Left forelimb (tissue), 1 donor: ENCODE results near the gene FAM227B.
"Not testable (repeated sequence)": the region's sequence is repeated elsewhere in the genome, so short reads cannot be mapped to it uniquely, and the experiment has no call there.

Source experiments
- DNase-seq: peaks from one replicate; pipeline ENCODE4 v3.0.0-alpha.2; 2018; ENCODE audit warnings: low spot score

Gene FAM227B, protein sequence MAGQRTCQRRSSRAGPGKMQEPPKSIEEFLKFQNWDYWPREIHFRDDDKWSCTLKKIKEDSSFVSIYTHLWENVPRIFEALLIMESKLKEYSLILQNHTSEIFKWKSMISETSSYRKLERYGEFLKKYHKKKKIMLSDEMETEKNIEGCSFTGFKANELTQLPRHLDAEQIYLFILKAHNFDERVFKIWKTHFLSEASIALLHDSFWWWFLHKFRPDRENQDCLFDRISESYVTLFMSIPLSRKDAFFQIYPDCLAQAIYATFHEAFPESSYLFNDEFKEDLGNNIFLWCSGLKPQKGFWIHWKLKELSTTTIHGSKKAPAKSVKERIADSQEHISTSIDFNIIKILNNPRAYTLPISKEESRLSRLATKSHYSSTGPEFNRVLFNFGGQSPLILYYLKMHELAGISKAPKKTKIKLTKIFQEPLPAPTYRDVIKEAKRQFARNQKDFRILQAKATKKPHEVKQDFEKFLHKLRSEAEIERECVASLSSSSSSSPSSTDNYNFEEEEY

GRCh38 chr15:49620658-49621368 is at the start of gene FAM227B, which contains the start of gene DTWD1:
Gene FAM227B, minus strand, starts transcription at chr15:49620818. Its CDS starts 5,647 bp downstream, at chr15:49615171.
Gene DTWD1, plus strand, starts transcription at chr15:49621048. Its CDS starts 4,120 bp downstream, at chr15:49625168.
- DNase-seq = peak; percentile 98

DNA sequence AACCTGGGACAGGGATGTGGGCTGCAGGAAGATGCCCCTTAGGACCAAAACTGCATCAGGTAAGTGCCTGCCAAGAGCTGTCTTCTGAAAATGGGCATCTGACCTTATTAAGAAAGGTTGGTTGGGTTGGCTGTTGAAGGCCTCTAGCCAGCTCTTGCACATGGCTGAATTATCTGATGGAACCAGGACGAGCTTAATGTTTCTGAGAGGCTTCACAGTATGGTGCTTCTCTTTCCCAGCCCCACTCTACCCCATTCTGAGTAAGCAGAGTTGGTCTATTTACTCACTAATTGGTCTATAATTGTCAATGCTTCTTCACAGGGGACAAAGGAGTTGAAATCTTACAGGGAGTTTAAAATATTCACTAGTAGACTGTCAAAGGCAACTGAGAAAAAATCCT is 48.7 kb upstream of the FAM227B start:
- DNase-seq = no peak

- not testable (repeated sequence) for DNase-seq
Measured at GRCh38 chr15:49666486-49666885, 45.9 kb upstream of the FAM227B start.

- no peak for DNase-seq
Measured at GRCh38 chr15:49664716-49665115, 44.1 kb upstream of the FAM227B start.

DNA sequence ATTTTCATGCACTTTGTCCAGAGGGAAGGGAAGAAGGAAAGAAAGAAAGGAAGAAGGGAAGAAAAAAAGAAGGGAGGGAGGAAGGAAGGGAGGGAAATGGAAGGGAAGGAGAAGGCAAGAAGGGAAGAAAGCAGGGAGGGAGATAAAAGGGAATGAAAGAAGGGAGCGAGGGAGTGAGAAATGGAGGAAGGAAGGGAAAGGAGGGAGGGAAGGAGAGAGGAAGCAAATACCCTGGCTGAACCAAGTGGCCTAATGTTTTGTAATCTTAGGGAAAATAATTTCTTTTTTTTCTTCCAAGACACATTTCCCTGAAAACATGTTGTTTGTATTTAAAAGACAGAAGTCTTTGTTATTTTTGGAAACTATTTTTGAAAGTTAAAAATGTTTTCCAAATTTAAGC is 36.1 kb upstream of the FAM227B start:
- no peak for DNase-seq

GRCh38 chr15:49652922-49653321 is 32.3 kb upstream of the FAM227B start:
- DNase-seq = no peak

GRCh38 chr15:49650676-49651075 is 30.1 kb upstream of the FAM227B start:
- DNase-seq = no peak

DNA sequence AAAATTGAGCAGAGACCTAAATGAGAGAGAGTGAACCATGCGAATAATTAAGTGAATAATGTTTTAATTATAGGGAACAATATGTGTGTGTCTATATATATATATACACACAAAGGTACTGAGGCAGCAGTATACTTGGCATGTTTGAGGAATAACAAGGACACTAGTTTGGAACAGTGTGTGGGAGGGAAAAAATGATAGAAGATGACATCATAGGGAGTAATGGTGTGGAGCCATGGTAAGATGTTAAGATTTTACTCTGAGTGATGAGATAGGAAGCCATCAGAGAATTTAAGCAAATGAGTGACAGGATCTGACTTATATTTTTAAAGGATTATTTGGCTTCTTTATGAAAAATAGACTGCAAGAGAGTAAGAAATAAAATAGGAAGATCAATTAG is 29.4 kb upstream of the FAM227B start:
- no peak for DNase-seq

GRCh38 chr15:49646891-49647290 is 26.3 kb upstream of the FAM227B start:
- DNase-seq = no peak

DNA sequence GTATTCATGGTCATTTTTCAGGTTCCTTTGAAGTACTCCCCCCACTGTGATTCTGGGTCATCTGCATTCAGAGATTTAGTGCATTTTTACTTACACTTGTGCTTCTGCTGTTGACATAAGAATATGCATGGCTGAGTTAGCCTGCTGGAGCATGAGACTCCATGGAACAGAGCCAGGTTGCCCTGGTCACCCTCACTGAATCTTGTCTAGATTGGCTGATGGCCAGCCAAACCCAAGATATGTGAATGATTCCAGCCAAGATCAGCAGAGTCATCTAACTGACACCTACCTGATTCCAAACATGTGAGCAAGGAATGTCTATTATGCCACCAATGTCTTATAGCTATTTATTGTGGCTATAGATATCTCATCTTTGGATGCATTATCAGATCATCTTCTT is 25.3 kb upstream of the FAM227B start:
- no peak for DNase-seq

DNA sequence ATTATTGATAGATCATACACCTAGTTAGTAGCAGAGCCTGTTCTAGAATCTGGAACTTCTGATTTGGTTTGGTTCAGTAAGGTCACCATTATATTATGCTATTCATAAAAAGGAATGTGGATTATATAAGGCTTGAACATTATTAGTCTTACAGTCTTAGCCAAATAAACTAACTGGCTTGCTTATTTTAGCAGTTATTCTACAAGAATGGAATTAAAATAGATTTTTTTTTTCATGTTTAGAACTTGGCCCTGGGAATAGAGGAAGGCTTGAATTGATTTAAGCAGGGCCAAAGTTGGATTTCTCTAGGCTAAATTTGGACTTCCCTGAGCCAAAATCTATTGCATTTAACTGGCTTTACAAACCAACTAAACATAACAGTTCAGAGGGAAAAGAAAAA is 24.7 kb upstream of the FAM227B start:
- DNase-seq = no peak

- DNase-seq = no peak
Measured at GRCh38 chr15:49644364-49644794, 23.8 kb upstream of the FAM227B start.

GRCh38 chr15:49637857-49638256 is 17.2 kb upstream of the FAM227B start:
- DNase-seq = no peak

GRCh38 chr15:49628379-49628778 is 7.8 kb upstream of the FAM227B start:
- DNase-seq = no peak

DNA sequence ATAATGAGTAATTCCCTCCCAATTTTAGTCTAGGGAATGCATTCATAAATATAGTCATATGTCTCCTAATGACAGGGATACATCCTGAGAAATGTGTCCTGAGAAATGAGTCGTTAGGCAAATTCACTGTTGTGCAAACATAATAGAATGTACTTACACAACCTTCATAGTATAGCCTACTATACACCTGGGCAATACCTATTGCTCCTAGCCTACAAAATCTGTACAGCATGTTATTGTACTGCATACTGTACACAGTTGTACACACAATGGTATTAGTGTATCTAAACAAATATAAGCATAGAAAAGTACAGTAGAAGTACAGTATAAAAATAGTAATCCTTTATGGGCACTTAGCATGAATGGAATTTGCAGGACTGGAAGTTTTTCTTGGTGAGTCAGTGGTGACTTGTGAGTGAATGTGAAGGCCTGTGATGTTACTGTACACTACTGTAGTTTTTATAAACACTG is 6.8 kb upstream of the FAM227B start:
- no peak for DNase-seq

- DNase-seq = no peak
Measured at GRCh38 chr15:49625460-49626036, 4.9 kb upstream of the FAM227B start.

DNA sequence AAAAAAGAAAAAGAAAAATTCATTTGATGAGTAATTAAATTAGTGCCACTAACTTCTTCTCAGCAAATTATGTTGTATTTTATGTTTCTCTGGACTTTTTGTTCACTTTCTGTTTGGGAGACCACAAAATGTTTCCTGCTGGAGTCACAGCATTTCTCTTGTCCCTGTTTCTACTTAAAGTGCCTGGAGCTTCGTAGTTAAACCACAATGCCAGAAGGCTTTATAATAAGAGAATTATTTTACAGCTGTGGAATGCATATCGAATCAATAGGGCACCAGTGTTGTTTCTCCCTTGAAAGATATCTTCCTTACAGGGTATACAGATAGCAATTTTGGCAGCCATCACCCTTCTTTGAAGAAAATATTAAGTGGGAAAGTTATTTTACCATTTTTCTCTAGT is 3.4 kb upstream of the FAM227B start:
- no peak for DNase-seq

DNA sequence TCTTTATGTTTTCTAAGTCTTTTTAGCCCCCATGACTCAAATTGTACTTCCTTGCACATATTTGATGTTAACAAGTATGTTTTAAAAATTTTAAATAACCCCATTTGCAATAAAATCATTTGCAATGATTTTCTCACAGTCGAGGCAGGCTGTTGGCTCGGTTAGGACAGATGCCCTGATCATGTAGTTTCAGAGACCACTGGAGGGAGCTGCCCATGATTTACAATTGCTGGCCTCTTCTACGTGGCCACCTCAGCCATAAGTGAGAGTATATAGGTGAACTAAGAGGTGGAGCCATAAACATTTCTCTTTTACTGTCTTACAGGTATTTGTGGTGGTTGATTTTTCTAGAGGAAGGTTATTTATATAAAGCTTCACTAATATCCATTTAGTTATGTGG is 1.9 kb upstream of the FAM227B start:
- no peak for DNase-seq

DNA sequence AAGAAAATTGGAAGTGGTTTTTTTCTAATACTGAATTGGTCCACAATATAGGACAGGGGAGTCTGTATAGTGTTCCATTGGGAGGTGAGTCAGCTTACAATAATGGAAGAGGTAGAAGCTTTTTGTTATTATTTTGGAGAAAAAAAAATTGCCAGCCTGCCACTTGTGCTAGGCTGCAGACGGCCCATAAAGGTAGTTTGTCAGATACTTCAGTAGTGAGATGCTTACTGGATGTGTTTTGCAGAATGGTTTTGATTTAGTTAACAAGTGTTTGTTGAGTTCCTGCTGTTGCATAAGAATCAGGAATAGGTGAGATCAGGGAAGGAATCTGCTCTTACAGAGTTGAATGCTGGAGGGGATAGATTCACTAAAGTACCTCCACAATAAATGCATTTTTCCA is 1.3 kb upstream of the FAM227B start:
- DNase-seq = no peak

- DNase-seq = no peak
Measured at GRCh38 chr15:49621401-49621811, 788 bp upstream of the FAM227B start.

DNA sequence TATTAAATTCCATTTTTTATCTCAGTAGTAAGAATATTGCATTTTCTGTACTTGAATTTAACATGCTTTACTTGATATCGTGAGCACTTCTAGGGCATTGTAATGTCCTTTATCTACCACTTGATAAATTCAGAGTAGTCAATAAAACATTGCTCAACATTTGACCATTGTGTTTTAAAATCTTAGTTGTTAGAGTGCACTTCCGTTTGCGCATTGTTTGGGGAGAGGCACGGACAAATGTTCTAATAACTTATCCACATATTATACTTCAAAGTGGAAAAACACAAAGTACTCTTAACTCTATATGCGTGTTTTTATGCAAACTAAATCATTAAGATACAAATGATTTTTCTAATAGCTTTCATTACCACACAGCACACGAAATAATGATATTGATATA is 419 bp downstream of the FAM227B start:
- DNase-seq = no peak

GRCh38 chr15:49619226-49619625 is 1.4 kb downstream of the FAM227B start:
- DNase-seq = no peak

DNA sequence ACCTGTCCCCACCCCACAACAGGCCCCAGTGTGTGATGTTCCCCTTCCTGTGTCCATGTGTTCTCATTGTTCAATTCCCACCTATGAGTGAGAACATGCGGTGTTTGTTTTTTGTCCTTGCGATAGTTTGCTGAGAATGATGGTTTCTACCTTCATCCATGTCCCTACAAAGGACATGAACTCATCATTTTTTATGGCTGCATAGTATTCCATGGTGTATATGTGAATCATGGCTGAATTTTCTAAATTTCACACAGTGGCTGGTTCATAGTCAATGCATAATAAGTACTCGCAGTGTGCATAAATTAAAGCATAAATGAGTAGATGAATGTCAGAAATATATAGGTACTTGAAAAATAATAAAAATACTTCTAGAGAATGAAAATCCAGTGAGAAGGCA is 8.4 kb downstream of the FAM227B start:
- not testable (repeated sequence) for DNase-seq
